ENCODE results near the gene MRI1.
A peak's percentile ranks its signal among the peaks of the same experiment; 100 is the strongest.

The MRI1 gene

DNA sequence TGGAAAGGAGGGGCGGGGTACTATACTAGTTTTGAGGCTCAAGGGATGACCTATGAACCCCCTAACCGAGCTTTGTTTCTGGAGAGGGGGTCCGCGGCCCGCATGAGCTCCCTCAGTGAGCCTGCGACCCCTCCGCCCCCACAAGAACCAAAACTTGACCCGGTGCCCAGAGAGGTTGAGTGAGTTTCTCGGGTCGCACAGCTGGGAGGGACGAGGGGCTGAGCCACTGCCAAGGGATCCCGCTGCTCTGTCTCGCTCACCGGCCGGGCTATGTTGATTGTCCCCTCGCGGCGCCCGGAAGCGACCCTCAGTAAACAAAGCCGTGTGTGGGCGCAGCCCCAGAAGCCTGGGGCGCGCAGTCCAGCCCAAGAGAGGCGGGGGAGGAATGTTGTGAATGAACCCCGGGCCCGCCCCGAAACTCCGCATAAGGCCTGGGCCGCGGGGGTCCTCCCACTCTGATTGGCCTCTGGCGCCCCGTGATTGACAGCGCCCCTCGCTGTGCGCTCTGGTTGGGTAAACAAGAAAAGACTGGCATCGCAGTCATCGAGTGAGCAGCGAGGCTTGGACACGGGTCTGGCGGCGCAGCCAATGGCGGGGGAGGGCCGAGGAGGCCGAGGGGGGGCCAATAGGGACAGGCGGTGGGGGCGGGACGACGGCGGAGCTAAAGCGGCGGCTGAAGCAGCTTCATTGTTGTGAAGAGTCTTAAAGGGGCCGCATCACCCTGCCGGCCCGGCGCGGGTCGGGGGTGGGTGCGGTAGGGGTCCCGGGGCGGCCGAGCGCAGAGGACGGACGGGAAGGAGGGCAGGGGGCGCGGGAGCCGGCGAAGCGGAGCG, 30.7 kb downstream of the MRI1 start, which contains the start of gene ZSWIM4:
ZSWIM4 (plus strand) TSS at position 687 of the 833 bp plus-strand sequence. CDS start 206 bp downstream, outside the sequence.
- peak; percentile 72 to 83 (median 82) for DNase-seq (ENCODE audit: low read depth in 3 of 3)

DNA sequence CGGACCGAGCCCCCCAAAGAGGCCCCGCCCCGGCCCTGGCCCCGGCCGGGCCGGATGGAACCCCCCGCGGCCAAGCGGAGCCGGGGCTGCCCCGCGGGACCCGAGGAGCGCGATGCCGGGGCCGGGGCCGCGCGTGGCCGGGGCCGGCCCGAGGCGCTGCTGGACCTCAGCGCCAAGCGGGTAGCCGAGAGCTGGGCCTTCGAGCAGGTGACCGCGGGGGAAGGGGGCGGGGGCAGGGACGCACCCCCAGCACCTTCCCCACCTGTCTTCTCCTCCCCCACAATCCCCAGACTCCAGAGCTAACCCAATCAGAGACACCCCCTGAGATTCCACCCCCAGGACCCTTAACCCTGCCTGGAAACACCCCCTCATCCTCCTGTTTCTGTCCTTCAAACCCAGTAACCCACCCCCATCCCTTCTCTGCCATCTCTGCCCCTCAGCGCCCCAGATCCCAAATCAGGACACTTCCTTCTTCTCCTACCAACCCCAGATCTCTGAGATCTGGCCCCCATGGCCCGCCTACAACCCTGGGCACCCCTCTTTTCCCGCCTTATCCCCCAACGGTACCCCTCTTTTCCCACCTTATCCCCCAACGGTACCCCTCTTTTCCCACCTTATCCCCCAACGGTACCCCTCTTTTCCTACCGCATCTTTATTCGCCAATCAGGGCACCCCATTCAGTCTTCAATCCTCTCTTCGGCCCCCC, 31.4 kb downstream of the MRI1 start:
- DNase-seq (ENCODE audit: low read depth in 3 of 3): no peak

DNA sequence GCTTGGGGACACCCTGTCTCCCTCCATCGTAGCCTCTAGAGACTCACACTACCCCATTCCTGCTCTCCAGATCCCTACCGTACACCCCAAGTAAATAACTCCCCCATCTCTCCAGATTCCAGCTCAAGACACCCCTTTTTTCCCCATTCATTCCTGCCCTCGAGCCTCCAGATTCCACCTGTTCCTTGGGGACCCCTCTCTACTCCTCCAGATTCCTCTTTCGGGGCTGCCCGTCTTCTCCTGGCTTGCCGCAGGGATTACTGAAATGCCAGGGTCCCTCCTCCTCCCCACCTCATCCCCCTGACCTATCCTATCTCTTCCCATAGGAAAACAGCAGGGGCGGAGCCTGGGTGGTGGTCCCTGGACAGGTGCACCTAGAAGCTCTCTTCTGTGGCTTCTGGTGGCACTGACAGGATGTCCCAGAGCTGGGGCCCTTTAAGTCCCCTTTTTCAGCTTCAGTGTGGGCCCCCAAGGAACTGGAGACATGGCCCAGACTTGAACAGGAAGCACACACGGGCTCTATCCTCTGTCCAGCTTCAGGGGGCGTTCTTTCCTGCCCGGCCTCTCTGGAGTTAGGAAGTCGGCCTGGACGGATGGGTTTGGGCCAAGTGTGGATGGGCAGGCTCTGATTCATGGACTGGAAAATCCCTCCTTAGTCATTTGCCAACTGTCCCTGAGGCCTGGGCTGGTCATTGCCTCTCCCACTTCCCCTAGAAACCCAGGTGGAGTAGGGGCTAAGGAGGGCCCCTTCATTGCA, 32.2 kb downstream of the MRI1 start:
- DNase-seq (ENCODE audit: low read depth in 3 of 3): no peak

DNA sequence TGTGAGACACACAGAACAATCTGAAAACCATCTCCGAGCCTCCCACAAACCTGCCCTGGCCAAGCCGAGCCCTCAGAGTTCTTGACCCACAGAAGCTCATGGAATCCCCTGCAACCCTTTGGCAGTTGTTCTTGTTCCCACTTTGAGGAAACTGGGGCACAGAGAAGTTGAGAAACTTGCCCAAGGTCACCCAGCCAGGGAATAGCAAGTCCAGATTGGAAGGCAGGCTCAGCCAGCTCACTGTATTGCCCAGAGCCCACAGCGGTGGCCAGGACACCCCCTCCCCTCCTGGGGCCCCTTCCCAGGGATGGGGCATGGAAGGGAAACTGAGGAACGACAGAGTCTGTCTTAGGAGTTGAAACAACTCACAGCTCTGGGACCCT, 32.7 kb downstream of the MRI1 start:
- DNase-seq (ENCODE audit: low read depth in 3 of 3): no peak

DNA sequence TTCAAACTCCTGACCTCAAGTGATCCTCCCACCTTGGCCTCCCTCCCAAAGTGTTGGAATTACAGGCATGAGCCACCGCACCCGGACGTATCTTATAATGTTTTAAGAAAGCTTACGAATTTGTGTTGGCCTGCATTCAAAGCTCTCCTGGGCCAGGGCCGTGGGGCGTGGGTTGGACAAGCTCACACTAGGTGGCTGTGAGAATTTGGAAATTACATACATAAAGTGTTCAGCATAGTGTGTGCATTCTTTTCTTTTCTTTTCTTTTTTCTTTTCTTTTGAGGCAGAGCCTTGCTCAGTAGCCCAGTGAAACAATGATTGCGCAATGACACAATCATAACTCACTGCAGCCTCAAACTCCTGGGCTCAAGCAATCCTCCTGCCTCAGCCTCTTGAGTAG, 33.5 kb downstream of the MRI1 start:
- DNase-seq (ENCODE audit: low read depth in 3 of 3): no peak

DNA sequence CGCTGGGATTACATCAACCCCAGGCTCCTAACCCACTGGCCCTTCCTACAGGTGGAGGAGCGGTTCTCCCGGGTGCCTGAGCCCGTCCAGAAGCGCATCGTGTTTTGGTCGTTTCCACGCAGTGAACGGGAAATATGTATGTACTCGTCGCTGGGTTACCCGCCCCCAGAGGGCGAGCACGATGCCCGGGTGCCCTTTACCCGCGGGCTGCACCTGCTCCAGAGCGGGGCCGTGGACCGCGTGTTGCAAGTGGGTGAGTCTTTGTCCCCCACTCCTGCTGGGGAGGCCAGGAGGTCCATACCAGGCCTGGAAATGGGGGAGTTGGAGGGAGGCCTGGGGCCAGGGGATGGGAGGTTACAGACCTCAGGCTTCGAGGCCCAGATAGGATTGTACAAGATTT, 35.3 kb downstream of the MRI1 start:
- DNase-seq (ENCODE audit: low read depth in 3 of 3): no peak

DNA sequence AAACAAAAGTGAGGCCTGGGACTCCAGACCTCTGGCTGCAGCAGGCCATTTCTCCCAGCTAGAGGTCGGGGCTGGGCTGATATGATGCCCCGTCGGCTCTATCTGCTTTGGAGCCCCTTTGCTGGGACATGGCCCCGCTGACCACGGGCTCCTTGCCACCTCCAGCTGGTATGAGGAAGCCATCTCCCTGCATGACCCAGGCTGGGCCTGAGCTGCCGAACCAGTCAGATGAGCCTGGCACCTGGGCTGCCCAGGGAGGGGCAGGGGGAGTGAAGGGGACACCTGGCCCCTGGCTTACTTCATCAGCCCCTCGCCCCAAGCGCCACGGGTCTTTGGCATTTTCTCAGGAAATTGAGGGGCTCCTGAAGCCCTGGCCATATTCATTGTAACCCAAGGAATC, 38.7 kb downstream of the MRI1 start:
- DNase-seq (ENCODE audit: low read depth in 3 of 3): no peak

DNA sequence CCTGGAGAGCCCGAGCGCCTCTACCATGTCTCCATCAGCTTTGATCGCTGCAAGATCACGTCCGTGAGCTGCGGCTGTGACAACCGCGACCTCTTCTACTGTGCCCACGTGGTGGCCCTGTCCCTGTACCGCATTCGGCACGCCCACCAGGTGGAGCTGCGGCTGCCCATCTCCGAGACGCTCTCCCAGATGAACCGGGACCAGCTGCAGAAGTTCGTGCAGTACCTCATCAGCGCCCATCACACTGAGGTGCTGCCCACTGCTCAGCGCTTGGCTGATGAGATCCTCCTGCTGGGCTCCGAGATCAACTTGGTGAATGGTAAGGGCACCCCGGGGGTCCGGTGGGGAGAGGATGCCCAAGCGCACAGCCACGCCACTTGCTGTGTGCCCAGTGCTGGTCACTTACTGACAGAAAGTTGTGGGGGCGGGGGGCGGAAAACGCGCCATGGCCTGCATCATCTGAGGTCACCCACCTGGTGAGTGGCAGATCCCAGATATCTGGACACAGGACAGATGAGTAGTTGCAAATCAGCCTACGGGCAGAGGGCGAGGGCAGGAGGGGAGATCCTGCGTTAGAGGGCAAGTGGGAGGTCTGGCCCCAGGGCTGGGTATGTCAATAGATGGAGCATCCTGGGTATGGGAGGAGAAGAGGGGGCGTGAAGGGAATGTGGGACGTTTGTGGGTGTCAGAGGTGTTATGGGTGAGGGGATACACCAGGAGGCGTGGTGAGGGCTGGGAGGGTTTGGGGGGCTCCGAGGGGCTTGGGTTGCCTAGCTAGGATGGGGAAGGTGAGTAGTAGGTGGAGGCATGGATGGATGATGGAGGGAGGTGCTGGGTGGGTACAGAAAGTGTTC, 40.7 kb downstream of the MRI1 start:
- no peak for DNase-seq (ENCODE audit: low read depth in 3 of 3)

DNA sequence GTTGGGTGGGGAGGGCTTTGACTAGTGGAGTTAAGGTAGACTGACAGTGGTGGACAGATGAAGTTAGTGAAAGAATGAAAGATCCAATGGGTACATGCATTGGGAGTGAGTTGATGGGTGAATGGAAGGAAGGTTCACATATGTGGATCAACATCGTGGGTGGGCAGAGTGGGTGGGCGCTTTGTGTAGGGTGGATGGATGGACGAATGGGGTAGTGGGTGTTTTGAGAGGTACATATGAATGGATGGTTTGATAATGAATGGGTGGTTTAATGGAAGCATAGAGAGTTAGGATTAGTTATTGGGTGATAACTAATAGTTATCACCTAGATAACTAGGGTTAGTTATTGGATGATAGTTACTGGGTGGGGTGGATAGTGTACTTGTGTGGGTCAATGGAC, 42.4 kb downstream of the MRI1 start:
- DNase-seq (ENCODE audit: low read depth in 3 of 3): no peak

DNA sequence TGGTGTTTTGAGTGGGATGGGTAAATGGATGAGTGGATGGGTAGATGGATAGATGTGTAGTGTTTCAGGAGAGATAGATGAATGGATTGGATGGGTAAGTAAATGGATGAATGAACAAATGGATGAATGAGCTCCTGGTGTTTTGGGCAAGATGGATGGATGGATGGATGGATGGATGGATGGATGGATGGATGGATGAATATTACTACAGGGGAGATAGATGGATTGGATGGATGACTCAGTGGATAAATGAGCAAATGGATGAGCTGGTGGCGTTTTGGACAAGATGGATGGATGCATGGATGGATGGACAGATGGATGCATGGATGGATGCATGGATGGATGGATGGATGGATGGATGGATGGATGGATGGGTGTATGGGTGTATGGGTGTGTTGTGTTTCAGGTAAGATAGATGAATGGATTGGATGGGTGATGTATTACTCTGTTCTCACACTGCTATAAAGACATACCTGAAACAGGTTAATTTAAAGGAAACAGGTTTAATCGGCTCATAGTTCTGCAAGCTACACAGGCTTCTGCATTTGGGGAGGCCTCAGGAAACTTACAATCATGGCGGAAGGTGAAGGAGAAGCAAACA, 43.2 kb downstream of the MRI1 start:
- no peak for DNase-seq (ENCODE audit: low read depth in 3 of 3)

DNA sequence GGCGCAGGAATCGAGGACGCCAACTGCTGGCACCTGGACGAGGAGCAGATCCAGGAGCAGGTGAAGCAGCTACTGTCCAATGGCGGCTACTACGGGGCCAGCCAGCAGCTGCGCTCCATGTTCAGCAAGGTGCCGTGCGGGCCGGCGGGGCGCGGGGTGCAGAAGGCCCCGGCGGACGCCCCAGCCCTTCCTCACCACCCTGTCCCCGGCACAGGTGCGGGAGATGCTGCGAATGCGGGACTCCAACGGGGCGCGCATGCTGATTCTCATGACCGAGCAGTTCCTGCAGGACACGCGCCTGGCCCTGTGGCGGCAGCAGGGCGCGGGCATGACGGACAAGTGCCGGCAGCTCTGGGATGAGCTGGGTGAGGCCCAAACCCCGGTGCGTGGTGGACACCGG, 44.5 kb downstream of the MRI1 start:
- no peak for DNase-seq (ENCODE audit: low read depth in 3 of 3)

DNA sequence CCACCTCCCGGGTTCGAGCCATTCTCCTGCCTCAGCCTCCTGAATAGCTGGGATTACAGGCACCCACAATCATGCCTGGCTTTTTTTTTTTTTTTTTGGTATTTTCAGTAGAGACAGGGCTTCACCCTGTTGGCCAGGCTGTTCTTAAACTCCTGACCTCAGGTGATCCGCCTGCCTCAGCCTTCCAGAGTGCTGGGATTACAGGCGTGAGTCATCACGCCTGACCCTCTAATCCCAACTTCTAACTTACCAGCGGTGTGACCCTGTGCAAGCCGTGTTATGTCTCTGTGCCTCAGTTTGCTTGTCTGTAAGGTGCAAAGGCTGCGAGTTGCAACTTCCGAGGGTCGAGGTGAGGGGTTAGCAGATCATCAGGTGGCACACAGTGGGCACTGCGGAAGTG, 48.2 kb downstream of the MRI1 start:
- no peak for DNase-seq (ENCODE audit: low read depth in 3 of 3)

DNA sequence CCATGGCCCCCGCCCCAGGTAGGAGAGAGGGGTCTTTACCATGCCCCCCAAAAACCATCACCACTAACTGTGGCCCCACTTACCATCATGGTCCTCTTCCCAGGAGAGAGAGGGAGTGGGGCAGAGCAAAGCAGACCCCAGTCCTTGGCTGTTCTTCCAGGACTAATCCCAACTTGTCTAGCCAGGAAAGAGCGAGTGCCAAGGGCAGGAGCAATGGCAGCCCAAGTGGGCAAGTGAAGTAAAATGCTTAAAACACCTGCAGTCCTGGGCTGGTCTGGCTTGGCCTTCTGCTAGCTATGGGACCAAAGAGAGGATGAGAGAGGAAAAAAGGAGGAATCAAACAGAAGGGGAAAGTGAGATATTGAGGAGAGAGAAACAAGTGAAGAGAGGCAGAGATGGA, 48.8 kb downstream of the MRI1 start:
- no peak for DNase-seq (ENCODE audit: low read depth in 3 of 3)

DNA sequence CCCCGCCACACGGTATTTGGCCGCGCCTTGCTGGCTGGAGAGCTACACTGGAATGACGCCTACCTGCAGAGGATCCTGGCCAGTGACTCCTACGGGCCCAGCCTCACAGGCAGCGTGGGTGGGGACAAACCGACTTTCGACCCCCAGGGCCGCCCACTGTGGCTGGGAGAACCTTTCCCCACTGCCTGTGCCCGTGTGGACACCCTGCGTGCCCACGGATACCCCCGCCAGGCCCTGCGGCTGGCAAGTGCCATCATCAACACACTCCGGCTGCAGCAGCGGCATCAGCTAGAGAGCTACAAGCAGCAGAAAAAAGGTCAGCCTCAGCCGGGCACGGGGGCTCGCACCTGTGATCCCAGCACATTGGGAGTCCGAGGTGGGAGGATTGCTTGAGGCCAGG, 50.2 kb downstream of the MRI1 start:
- DNase-seq (ENCODE audit: low read depth in 3 of 3): no peak

DNA sequence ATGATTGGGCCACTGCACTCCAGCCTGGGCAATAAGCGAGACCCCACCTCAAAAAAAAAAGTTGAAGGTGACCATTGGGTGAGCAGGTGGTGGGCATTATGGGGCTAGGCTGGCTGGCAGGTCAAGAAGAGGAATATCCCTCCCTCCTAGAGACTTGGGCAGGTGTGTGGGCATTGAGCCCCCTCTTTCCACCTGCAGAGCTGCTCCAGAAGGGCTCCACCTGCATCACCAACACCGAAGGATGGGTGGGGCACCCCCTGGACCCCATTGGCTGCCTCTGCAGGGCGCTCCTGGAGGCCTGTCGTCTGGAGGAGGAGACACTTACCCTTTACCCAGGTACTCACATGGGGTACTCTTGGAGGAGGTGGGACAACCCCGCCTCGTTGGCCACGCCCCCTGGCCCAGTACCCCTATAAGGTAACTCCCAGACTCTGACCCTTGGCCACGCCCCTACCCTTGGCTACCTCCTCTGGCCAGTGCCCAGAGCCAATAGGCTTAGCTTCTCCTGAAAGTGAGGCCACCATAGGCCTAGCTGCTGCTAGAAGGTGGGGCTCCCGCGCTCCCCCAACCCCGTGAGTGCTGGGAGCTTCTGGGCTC, 52.8 kb downstream of the MRI1 start:
- DNase-seq (ENCODE audit: low read depth in 3 of 3): no peak

DNA sequence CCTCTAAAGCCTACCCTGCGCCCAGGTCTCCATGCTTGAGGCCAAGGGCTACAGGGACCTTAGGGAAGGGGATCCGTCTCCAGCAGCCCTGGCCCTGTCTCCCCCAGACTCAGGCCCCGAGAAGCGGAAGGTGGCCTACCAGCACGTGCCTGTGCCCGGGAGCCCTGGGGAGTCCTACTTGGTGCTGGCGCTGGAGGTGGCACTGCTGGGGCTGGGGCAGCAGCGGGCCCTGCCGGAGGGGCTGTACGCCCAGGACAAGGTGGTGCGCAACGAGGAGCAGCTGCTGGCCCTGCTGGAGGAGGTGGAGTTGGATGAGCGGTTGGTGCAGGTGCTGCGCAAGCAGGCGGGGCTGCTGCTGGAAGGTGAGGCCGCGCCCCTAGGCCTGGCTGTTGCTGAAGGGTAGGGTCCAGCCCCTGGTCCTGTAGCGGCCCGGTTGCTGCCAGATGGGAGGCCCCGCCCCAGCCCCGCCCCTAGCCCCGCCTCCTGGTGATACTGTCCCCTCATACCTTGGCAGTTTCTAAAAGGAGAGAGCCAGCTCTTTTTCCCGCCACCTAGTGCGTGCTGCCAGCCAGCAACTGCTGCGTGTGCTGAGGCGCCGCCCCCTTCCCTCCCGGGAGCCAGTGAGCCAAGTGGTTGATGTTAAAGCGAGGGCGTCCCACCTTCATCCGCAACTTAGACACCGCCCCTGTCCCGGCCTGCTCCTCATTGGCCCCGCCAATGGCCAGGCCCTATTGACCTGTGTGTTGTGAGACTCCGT, 53.5 kb downstream of the MRI1 start:
- DNase-seq (ENCODE audit: low read depth in 3 of 3): no peak

DNA sequence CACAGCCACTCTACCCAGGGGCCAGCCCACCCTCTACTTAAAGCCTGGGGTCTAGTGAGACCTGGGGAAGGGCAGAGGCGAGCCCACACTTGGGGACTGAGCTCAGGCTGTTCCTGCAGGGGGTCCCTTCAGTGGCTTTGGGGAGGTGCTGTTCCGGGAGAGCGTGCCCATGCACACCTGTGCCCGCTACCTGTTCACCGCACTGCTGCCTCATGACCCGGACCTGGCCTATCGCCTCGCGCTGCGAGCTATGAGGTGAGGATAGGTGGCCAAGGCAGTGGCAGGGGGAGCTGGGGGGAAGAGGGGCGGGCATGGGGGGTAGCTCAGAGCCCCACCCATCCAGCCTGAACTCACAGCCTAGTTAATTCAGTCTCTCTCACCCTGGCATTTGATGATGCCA, 54.9 kb downstream of the MRI1 start:
- DNase-seq (ENCODE audit: low read depth in 3 of 3): no peak

DNA sequence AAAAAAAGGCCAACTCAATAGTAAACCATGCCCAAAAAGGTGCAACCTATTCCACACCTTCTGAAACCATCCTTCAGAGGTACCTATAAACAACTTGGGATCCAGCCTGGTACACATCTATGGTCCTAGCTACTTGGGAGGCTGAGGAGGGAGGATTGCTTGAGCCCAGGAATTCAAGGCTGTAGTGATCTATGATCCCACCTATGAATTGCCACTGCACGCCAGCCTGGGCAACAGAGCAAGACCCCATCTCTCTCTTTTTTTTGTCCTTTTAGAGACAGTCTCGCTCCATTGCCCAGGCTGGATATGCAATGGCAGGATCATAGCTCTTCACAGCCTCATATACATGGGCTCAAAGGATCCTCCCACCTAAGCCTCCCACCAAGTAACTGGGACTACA, 57.0 kb downstream of the MRI1 start:
- no peak for DNase-seq (ENCODE audit: low read depth in 3 of 3)

DNA sequence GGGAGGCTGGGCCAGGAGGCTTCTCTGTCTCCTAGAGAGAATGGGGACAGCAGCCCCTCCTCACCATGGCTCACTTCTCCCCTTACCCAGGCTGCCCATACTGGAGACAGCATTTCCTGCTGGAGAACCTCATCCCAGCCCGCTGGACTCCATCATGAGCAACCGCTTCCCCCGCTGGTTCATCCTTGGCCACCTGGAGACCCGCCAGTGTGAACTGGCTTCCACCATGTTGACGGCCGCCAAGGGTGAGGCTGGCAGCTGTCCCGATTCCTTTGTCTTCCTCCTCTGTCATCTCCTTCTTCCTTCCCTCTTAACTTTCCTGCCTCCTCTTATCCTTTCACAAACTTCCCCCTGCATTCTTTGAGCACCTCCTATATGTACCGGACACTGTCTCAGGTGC, 58.9 kb downstream of the MRI1 start:
- DNase-seq (ENCODE audit: low read depth in 3 of 3): no peak

Data from stimulated activated CD4-positive, alpha-beta T cell treated with anti-CD3 and anti-CD28 coated beads, TNF-alpha, amount 100 ng/mL, for 4 hours (primary cell).